ENCODE data around the gene ZNF689.

The ZNF689 gene

DNA sequence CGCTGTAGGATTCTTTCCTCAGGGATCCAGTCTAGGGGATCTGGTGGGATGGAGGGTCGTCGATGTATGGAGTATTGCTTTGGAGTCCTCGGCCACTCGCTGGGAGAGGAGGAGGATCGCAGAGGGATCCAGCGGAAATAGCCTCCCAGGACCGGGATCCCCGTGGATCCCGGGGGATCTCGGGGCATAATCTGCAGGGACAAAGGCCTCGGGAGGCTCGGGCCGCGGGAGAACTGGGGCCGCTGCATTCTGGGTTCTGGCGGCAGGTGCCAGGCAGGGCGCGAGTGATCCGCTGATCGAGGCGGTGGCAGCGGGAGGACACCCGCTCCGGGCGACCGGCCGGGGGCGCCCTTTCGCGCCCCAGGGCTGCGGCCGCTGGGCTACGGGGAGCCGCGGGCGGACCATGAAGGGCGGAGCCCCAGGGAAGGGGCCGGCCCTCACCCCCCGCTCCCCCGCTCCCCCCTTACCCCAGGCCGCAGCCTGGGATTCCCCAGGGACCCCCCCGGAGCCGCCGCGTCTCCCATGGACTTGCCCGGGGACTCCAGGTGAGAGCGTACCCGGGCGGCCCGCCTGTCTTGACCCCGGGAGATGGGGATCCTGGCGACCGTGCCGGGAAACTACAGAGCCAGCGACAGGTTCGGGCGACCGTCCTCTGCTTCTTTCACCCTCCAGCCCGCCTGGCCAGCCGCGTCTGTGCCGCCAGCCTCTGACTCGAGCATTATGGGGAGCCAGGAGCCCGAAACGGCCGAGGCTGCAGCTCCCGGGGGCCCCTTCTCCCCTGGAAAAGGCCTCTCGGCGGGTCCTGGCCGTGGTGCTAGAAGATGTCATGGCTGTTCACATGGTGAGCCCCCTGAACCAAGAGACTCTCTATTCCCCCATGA lies 41.2 kb upstream of the ZNF689 start:
- Histone ChIP-seq H2AFZ (ENCODE audit: low read length) (no peak overlapping the region), H3K79me2 (ENCODE audit: insufficient read depth, low read length) (no peaks in the 10 kb centered on the region), H3K9me2 (ENCODE audit: low read depth, low read length) (no peaks in the 10 kb centered on the region), H3K4me2 (ENCODE audit: low read length) (peak overlapping the region; percentile 97), H3K4me3 (ENCODE audit: low read depth, low read length, poor library complexity, severe bottlenecking) (peak overlapping the region; percentile 86), H3K4me1 (ENCODE audit: insufficient read depth, low read length, severe bottlenecking) (peaks cover 16% of the 10 kb centered on the region), H4K20me1 (ENCODE audit: insufficient read depth, low read length) (no peaks in the 10 kb centered on the region), H3K9me3 (ENCODE audit: low read length) (no peaks in the 10 kb centered on the region), H3F3A (ENCODE audit: insufficient read depth, low read length) (no peaks in the 10 kb centered on the region), H3K27me3 (ENCODE audit: insufficient read depth, low read length) (no peaks in the 10 kb centered on the region), H3K9ac (ENCODE audit: low read length) (peak overlapping the region; percentile 97), H3K27ac (ENCODE audit: low read depth, low read length, poor library complexity, severe bottlenecking) (peak overlapping the region; percentile 89), H3K36me3 (ENCODE audit: insufficient read depth, low read length) (peaks cover 37% of the 10 kb centered on the region)
- no peak for TF ChIP-seq EZH2 (IDR thresholded peaks at IDR 0.05; ENCODE audit: borderline replicate concordance, low read length)
- TF ChIP-seq, protein P1, sequence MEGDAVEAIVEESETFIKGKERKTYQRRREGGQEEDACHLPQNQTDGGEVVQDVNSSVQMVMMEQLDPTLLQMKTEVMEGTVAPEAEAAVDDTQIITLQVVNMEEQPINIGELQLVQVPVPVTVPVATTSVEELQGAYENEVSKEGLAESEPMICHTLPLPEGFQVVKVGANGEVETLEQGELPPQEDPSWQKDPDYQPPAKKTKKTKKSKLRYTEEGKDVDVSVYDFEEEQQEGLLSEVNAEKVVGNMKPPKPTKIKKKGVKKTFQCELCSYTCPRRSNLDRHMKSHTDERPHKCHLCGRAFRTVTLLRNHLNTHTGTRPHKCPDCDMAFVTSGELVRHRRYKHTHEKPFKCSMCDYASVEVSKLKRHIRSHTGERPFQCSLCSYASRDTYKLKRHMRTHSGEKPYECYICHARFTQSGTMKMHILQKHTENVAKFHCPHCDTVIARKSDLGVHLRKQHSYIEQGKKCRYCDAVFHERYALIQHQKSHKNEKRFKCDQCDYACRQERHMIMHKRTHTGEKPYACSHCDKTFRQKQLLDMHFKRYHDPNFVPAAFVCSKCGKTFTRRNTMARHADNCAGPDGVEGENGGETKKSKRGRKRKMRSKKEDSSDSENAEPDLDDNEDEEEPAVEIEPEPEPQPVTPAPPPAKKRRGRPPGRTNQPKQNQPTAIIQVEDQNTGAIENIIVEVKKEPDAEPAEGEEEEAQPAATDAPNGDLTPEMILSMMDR (IDR thresholded peaks at IDR 0.05; ENCODE audit: low read length): peak; percentile 74

DNA sequence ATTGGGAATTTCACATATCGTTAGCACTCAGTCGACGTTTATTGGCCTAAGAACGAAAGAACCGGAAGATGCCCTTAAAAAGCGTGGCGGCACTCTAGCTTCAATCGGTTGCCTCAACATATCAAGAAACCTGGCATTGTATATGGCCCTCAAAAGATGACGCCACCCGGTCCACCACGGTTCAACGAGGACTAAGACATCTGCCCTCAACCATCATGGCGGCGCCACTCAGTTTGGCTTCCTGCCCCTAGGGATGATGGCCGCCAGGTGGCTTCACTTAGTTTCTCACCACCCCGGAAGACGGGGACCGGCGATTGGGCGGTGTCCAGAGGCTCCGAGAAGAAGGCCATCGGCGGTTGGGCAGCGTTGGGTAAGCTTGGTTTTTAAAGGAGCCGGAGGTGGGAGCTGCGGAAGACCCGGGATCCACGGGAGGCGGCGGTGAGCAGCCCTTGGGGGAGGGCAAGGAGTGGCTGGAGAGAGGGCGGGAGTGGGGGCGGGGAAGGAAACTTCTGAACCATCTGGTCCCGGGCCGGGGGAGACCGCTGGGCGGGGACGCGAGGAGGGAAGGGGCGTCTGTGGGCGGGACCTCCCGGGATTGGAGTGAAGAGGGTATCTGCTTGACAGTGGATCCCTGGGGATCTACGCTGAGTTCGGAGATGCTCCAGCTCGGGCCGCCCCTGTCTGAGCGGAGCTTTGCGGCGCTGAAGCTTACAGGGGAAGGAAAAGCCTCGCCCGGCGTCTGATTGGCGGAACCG lies 40.4 kb upstream of the ZNF689 start, which contains the start of gene PRR14:
Gene PRR14 (plus strand): TSS at position 592 of the 755 bp plus-strand sequence. CDS start 686 bp downstream, outside the sequence.
- H3K9me3 ChIP-seq (ENCODE audit: low read length): no peaks in the 10 kb centered on the region
- no peaks in the 10 kb centered on the region for H4K20me1 ChIP-seq (ENCODE audit: insufficient read depth, low read length)
- H3K9ac ChIP-seq (ENCODE audit: low read length): peak within 1 kb of the TSS; percentile 97
- peaks cover 28% of the 10 kb centered on the region for H3K36me3 ChIP-seq (ENCODE audit: insufficient read depth, low read length)
- H3K27ac ChIP-seq (ENCODE audit: low read depth, low read length, poor library complexity, severe bottlenecking): peak within 1 kb of the TSS; percentile 89
- peak within 1 kb of the TSS; percentile 86 for H3K4me3 ChIP-seq (ENCODE audit: low read depth, low read length, poor library complexity, severe bottlenecking)
- H3F3A ChIP-seq (ENCODE audit: insufficient read depth, low read length): no peaks in the 10 kb centered on the region
- H2AFZ ChIP-seq (ENCODE audit: low read length): peak within 1 kb of the TSS; percentile 76
- peaks cover 16% of the 10 kb centered on the region for H3K4me1 ChIP-seq (ENCODE audit: insufficient read depth, low read length, severe bottlenecking)
- no peaks in the 10 kb centered on the region for H3K27me3 ChIP-seq (ENCODE audit: insufficient read depth, low read length)
- H3K4me2 ChIP-seq (ENCODE audit: low read length): peak within 1 kb of the TSS; percentile 97
- no peaks in the 10 kb centered on the region for H3K9me2 ChIP-seq (ENCODE audit: low read depth, low read length)
- no peaks in the 10 kb centered on the region for H3K79me2 ChIP-seq (ENCODE audit: insufficient read depth, low read length)
- TF ChIP-seq, protein P1 (IDR thresholded peaks at IDR 0.05; ENCODE audit: low read length): no peak
- no peak for TF ChIP-seq EZH2 (IDR thresholded peaks at IDR 0.05; ENCODE audit: borderline replicate concordance, low read length)

- H3K4me1 ChIP-seq (ENCODE audit: insufficient read depth, low read length, severe bottlenecking): peaks cover 16% of the 10 kb centered on the region
- H3K9me3 ChIP-seq (ENCODE audit: low read length): no peaks in the 10 kb centered on the region
- H3K9me2 ChIP-seq (ENCODE audit: low read depth, low read length): no peaks in the 10 kb centered on the region
- H3K4me3 ChIP-seq (ENCODE audit: low read depth, low read length, poor library complexity, severe bottlenecking): peak overlapping the region; percentile 86
- H3F3A ChIP-seq (ENCODE audit: insufficient read depth, low read length): no peaks in the 10 kb centered on the region
- H3K4me2 ChIP-seq (ENCODE audit: low read length): peak overlapping the region; percentile 97
- peak overlapping the region; percentile 76 for H2AFZ ChIP-seq (ENCODE audit: low read length)
- no peaks in the 10 kb centered on the region for H4K20me1 ChIP-seq (ENCODE audit: insufficient read depth, low read length)
- H3K9ac ChIP-seq (ENCODE audit: low read length): peak overlapping the region; percentile 60
- TF ChIP-seq EZH2 (IDR thresholded peaks at IDR 0.05; ENCODE audit: borderline replicate concordance, low read length): no peak
- TF ChIP-seq, protein P1 (IDR thresholded peaks at IDR 0.05; ENCODE audit: low read length): no peak
- H3K27ac ChIP-seq (ENCODE audit: low read depth, low read length, poor library complexity, severe bottlenecking): peak overlapping the region; percentile 57
- no peaks in the 10 kb centered on the region for H3K27me3 ChIP-seq (ENCODE audit: insufficient read depth, low read length)
- H3K79me2 ChIP-seq (ENCODE audit: insufficient read depth, low read length): no peaks in the 10 kb centered on the region
- H3K36me3 ChIP-seq (ENCODE audit: insufficient read depth, low read length): peaks cover 21% of the 10 kb centered on the region; the same call in 1 of the 2 replicates
Measured at GRCh38 chr16:30649725-30650368, 39.7 kb upstream of the ZNF689 start.
